H1 (cell line): Measurements from ENCODE around the gene ENTPD1. TPM values are rescaled to one million over a fixed set of nuclear protein-coding genes. Genes with fewer than 3 reads are reported as not detected.

Experiments
- CTCF ChIA-PET: fragments of 300-600 bp; sonication (Branson Sonifier 250); formaldehyde crosslinking; loops from one replicate; lab custom pipeline; 2021; ENCODE audit not compliant: partially characterized antibody; lab: Charles Lee
- POLR2A ChIA-PET: fragments of 300-600 bp; sonication (Branson Sonifier 250); formaldehyde crosslinking; loops from one replicate; lab custom pipeline; 2021; ENCODE audit warnings: inconsistent platforms; ENCODE audit not compliant: partially characterized antibody; lab: Charles Lee
- DNase-seq, 2 experiments: peaks; one replicate each; pipeline versions ENCODE4 v3.0.0 to v3.0.0-alpha.2; 2010 to 2022; ENCODE audit warnings: low spot score in 2 of 2, low read depth in 1 of 2, mixed read lengths in 1 of 2
- FAIRE-seq: peaks from 2 replicates; lab custom pipeline; 2011; peaks lifted over from hg19 to GRCh38; lab: Jason Lieb, UNC
- H2AFZ ChIP-seq: 2 replicates; pipeline ENCODE4 v1.8.1; 2012; ENCODE audit warnings: low read length, inconsistent platforms
- H2AK5ac ChIP-seq: 2 replicates; pipeline ENCODE4 v1.6.1; 2013; ENCODE audit warnings: low read depth, low read length
- H2BK120ac ChIP-seq: replicated peaks from 2 replicates; pipeline ENCODE3; 2013; ENCODE audit warnings: low read depth, low read length, inconsistent platforms
- H2BK12ac ChIP-seq: 2 replicates; pipeline ENCODE4 v1.6.1; 2013; ENCODE audit warnings: low read depth, low read length
- H2BK15ac ChIP-seq: 2 replicates; pipeline ENCODE4 v1.6.1; 2013; ENCODE audit warnings: low read length
- H2BK20ac ChIP-seq: 2 replicates; pipeline ENCODE4 v1.6.1; 2013; ENCODE audit warnings: low read length
- H2BK5ac ChIP-seq: 2 replicates; pipeline ENCODE4 v1.6.1; 2013; ENCODE audit warnings: low read depth, low read length
- H3K14ac ChIP-seq: 2 replicates; pipeline ENCODE4 v1.6.1; 2013; ENCODE audit warnings: inconsistent platforms; ENCODE audit not compliant: insufficient read length
- H3K18ac ChIP-seq: 2 replicates; pipeline ENCODE4 v1.6.1; 2013; ENCODE audit warnings: low read length; ENCODE audit errors: extremely low read depth
- H3K23ac ChIP-seq: 2 replicates; pipeline ENCODE4 v1.6.1; 2013; ENCODE audit warnings: inconsistent platforms; ENCODE audit not compliant: insufficient read length
- H3K23me2 ChIP-seq: 2 replicates; pipeline ENCODE4 v1.6.1; 2013; ENCODE audit warnings: low read depth, low read length
- H3K27ac ChIP-seq: 2 replicates; pipeline ENCODE4 v1.6.1; 2011; ENCODE audit warnings: low read depth, low read length, inconsistent platforms
- H3K27me3 ChIP-seq, 4 experiments: replicated peaks in 1 of 4; 1 replicate in 1 of 4; 2 replicates in 3 of 4; pipeline versions ENCODE4 v1.6.1 to v1.8.1; 2011 to 2013; ENCODE audit warnings: low read length in 3 of 4, mild to moderate bottlenecking in 3 of 4, inconsistent platforms in 2 of 4, mixed read lengths in 2 of 4, moderate library complexity in 1 of 4; ENCODE audit not compliant: control insufficient read depth in 3 of 4, insufficient read depth in 3 of 4; ENCODE audit errors: extremely low read depth in 1 of 4
- H3K36me3 ChIP-seq, 4 experiments: 2 replicates each; pipeline versions ENCODE4 v1.6.1 to v1.8.1; 2011 to 2013; ENCODE audit warnings: mild to moderate bottlenecking in 4 of 4, low read length in 3 of 4, moderate library complexity in 2 of 4, control low read depth in 1 of 4, inconsistent platforms in 1 of 4; ENCODE audit not compliant: insufficient read depth in 4 of 4, control insufficient read depth in 2 of 4
- H3K4ac ChIP-seq: replicated peaks from 2 replicates; pipeline ENCODE3; 2013; ENCODE audit warnings: low read length, low read depth, mixed read lengths, inconsistent platforms; ENCODE audit not compliant: insufficient read length
- H3K4me1 ChIP-seq, 4 experiments: replicated peaks in 1 of 4; 1 replicate in 1 of 4; 2 replicates in 3 of 4; pipeline versions ENCODE4 v1.6.1 to v1.8.1; 2011 to 2013; ENCODE audit warnings: low read length in 3 of 4, inconsistent platforms in 2 of 4, mixed read lengths in 1 of 4; ENCODE audit not compliant: insufficient read depth in 4 of 4, control insufficient read depth in 3 of 4
- H3K4me2 ChIP-seq, 2 experiments: 2 replicates each; pipeline versions ENCODE4 v1.6.1 to v1.8.1; 2011 to 2013; ENCODE audit warnings: low read depth in 2 of 2, low read length in 2 of 2, control low read depth in 1 of 2, inconsistent platforms in 1 of 2, mild to moderate bottlenecking in 1 of 2; ENCODE audit not compliant: insufficient read depth in 1 of 2
- H3K4me3 ChIP-seq, 4 experiments: fragments of 200-600, 300-600 bp in 1 of 4; sonication (generic), shearing (Covaris generic), sonication (Bioruptor Twin) in 1 of 4; 2 replicates each; pipeline versions ENCODE4 v1.5.1 to v1.8.1; 2011 to 2016; ENCODE audit warnings: low read length in 4 of 4, low read depth in 3 of 4, control low read depth in 2 of 4, inconsistent platforms in 2 of 4, mild to moderate bottlenecking in 2 of 4, mixed read lengths in 1 of 4, moderate library complexity in 1 of 4; ENCODE audit not compliant: insufficient read depth in 2 of 4; ENCODE audit errors: extremely low read depth in 1 of 4
- H3K56ac ChIP-seq: replicated peaks from 2 replicates; pipeline ENCODE3; 2013; ENCODE audit warnings: low read depth, mild to moderate bottlenecking, mixed read lengths, low read length, inconsistent platforms; ENCODE audit not compliant: insufficient read length
- H3K79me1 ChIP-seq: 2 replicates; pipeline ENCODE4 v1.6.1; 2013; ENCODE audit warnings: low read depth, low read length, control low read depth
- H3K79me2 ChIP-seq, 2 experiments: 2 replicates each; pipeline versions ENCODE4 v1.6.1 to v1.8.1; 2012 to 2013; ENCODE audit warnings: low read length in 2 of 2, mild to moderate bottlenecking in 2 of 2, inconsistent platforms in 1 of 2; ENCODE audit not compliant: insufficient read depth in 2 of 2, control insufficient read depth in 1 of 2
- H3K9ac ChIP-seq, 4 experiments: replicated peaks in 1 of 4; 1 replicate in 1 of 4; 2 replicates in 3 of 4; pipeline versions ENCODE4 v1.6.1 to v1.8.1; 2011 to 2013; ENCODE audit warnings: low read depth in 3 of 4, low read length in 3 of 4, control low read depth in 2 of 4, mild to moderate bottlenecking in 2 of 4, moderate library complexity in 2 of 4, inconsistent platforms in 1 of 4; ENCODE audit errors: extremely low read depth in 1 of 4
- H3K9me3 ChIP-seq, 2 experiments: 2 replicates each; pipeline versions ENCODE4 v1.6.1 to v1.8.1; 2012 to 2013; ENCODE audit warnings: mild to moderate bottlenecking in 2 of 2, moderate library complexity in 2 of 2, control low read depth in 1 of 2, inconsistent platforms in 1 of 2, low read depth in 1 of 2, low read length in 1 of 2, mixed read lengths in 1 of 2; ENCODE audit not compliant: insufficient read depth in 2 of 2
- H4K20me1 ChIP-seq, 2 experiments: replicated peaks in 1 of 2; 2 replicates each; pipeline versions ENCODE3 to v1.8.1; 2011 to 2013; ENCODE audit warnings: inconsistent platforms in 2 of 2, low read length in 2 of 2, mild to moderate bottlenecking in 1 of 2; ENCODE audit not compliant: insufficient read depth in 2 of 2, control insufficient read depth in 1 of 2
- H4K5ac ChIP-seq: 2 replicates; pipeline ENCODE4 v1.6.1; 2013; ENCODE audit warnings: low read length, low read depth, mixed read lengths, inconsistent platforms; ENCODE audit not compliant: insufficient read length
- H4K8ac ChIP-seq: 2 replicates; pipeline ENCODE4 v1.8.0; 2013; ENCODE audit warnings: mild to moderate bottlenecking, moderate library complexity, low read length, inconsistent platforms; ENCODE audit not compliant: insufficient read depth; ENCODE audit errors: extremely low read depth
- H4K91ac ChIP-seq: replicated peaks from 2 replicates; pipeline ENCODE3; 2013; ENCODE audit warnings: low read length, mixed read lengths, inconsistent platforms; ENCODE audit not compliant: insufficient read length
- E2F6 ChIP-seq: IDR thresholded peaks from 2 replicates; pipeline ENCODE4 v1.6.1; 2012; ENCODE audit warnings: inconsistent platforms
- EGR1 ChIP-seq: IDR thresholded peaks from 2 replicates; pipeline ENCODE4 v1.6.1; 2011; ENCODE audit warnings: low read depth, low read length, borderline replicate concordance
- GABPA ChIP-seq: IDR thresholded peaks from 2 replicates; pipeline ENCODE4 v1.6.1; 2011; ENCODE audit warnings: mild to moderate bottlenecking, low read length, moderate library complexity, borderline replicate concordance; ENCODE audit not compliant: insufficient read depth
- MAFK ChIP-seq: IDR thresholded peaks from 2 replicates; pipeline ENCODE4 v1.6.1; 2012; ENCODE audit warnings: low read depth, mild to moderate bottlenecking, improper control_type of control experiment, low read length
- RFX5 ChIP-seq: IDR thresholded peaks from 2 replicates; pipeline ENCODE4 v1.6.1; 2011; ENCODE audit warnings: low read depth, low read length, improper control_type of control experiment, borderline replicate concordance
- SAP30 ChIP-seq: fragments of 300-600 bp; sonication (generic); IDR thresholded peaks from 2 replicates; pipeline ENCODE4 v1.7.1; 2012; ENCODE audit warnings: low read length, moderate library complexity, mild to moderate bottlenecking, inconsistent platforms; ENCODE audit not compliant: insufficient read depth, insufficient replicate concordance
- SP2 ChIP-seq: IDR thresholded peaks from 2 replicates; pipeline ENCODE4 v1.6.1; 2012; ENCODE audit warnings: mild to moderate bottlenecking, low read length, inconsistent platforms
- TBP ChIP-seq: IDR thresholded peaks from 2 replicates; pipeline ENCODE4 v1.6.1; 2011; ENCODE audit warnings: low read depth, low read length, improper control_type of control experiment
- TCF12 ChIP-seq: IDR thresholded peaks from 2 replicates; pipeline ENCODE4 v1.6.1; 2011; ENCODE audit warnings: low read depth, mild to moderate bottlenecking, low read length
- WGBS, 2 experiments: shearing (Covaris generic) in 1 of 2; methylation state at CpG; one replicate each; pipeline versions ENCODE4 v1.1.6 to v1.1.7; 2013 to 2015; ENCODE audit warnings: low lambda C conversion rate in 2 of 2, mixed read lengths in 2 of 2, inconsistent platforms in 1 of 2, low coverage in 1 of 2, missing lambda C conversion rate in 1 of 2; ENCODE audit not compliant: insufficient replicate concordance in 2 of 2, insufficient coverage in 1 of 2, insufficient read length in 1 of 2; ENCODE audit errors: extremely low coverage in 1 of 2, missing lambda C conversion rate in 1 of 2; 5-methylcytosine and 5-hydroxymethylcytosine counted together
- polyA plus RNA-seq, 7 experiments: library from polyadenylated mRNA; depleted of rRNA in 3 of 7; stranded (reverse) in 5 of 7; unstranded in 2 of 7; fragments of >200 nt in 5 of 7; fragments of 200-250 nt in 2 of 7; gene quantifications; 1 replicate in 5 of 7; 2 replicates in 1 of 7; 4 replicates in 1 of 7; pipeline versions ENCODE4 v1.2.1 to v1.2.3, GENCODE V29; 2011 to 2013; ENCODE audit warnings: missing spikeins in 2 of 7, mixed read lengths in 2 of 7
- total RNA-seq: library from RNA; stranded (reverse); fragmentation: NEBNext Ultra II Directional; extraction: Animal tissue kit (Norgen Biotek cat#: 25700); gene quantifications from 2 replicates; pipeline ENCODE4 v1.2.1, GENCODE V29; 2021
- TF ChIP-seq, protein P1 (sequence below): IDR thresholded peaks from 2 replicates; pipeline ENCODE4 v1.6.1; 2012; ENCODE audit warnings: inconsistent platforms
- TF ChIP-seq, protein P2 (sequence below): IDR thresholded peaks from 2 replicates; pipeline ENCODE4 v1.6.1; 2011; ENCODE audit warnings: low read depth, mild to moderate bottlenecking, low read length; ENCODE audit not compliant: insufficient read depth

ENTPD1 gene
- total and polyA plus RNA-seq, 2 of the 8 experiments (the other 6 are each of a cell fraction or from before 2014, with no cell fraction given): 2.2 to 2.5 TPM

DNA sequence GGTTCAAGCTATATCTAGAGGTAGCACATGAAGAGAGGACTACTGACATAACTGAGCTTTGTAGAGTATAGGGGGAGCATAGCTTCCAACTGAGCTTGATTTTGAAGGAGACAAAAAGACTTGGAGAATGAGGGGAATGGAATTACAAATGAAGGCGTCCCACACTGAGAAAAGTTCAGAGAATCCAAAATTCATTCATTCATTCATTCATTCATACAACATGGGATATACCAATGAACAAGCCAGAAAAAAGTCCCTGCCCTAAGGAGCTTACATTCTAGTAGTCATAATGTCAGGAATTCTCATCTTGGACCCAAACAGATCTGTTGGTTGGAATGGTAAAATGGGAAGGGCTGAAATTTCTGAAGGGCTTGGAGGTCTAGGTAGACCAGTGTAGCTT, 62.0 kb downstream of the ENTPD1 start:
- DNase-seq (no peak), FAIRE-seq (no peak)
- Histone ChIP-seq H2BK15ac (no peak overlapping the region), H2BK120ac (no peak overlapping the region), H2AK5ac (no peak overlapping the region), H4K5ac (no peak overlapping the region), H3K9me3 (no peaks in the 10 kb centered on the region), H4K91ac (no peak overlapping the region), H3K4ac (no peak overlapping the region)
- WGBS, 2 experiments: 79% methylated on average over 1 of the region's 1 CpG; no CpG with 5 or more reads in 1 of the 2 experiments
- POLR2A ChIA-PET: no interaction called here
- TF ChIP-seq EGR1 (no peak), TCF12 (no peak), RFX5 (no peak), TBP (no peak), GABPA (no peak), SAP30 (no peak), SP2 (no peak), MAFK (no peak), E2F6 (no peak)
- TF ChIP-seq, protein P1, sequence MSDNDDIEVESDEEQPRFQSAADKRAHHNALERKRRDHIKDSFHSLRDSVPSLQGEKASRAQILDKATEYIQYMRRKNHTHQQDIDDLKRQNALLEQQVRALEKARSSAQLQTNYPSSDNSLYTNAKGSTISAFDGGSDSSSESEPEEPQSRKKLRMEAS: no peak
- TF ChIP-seq, protein P2, sequence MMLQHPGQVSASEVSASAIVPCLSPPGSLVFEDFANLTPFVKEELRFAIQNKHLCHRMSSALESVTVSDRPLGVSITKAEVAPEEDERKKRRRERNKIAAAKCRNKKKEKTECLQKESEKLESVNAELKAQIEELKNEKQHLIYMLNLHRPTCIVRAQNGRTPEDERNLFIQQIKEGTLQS: no peak
- TF ChIP-seq, all 59 proteins: peak for 0
- H3K4me3 ChIP-seq: no peak overlapping the region
- H2BK12ac ChIP-seq: no peak overlapping the region
- H3K9ac ChIP-seq: no peak overlapping the region
- H3K4me1 ChIP-seq: no peaks in the 10 kb centered on the region
- H2BK20ac ChIP-seq: no peak overlapping the region
- no peaks in the 10 kb centered on the region for H3K79me1 ChIP-seq
- no peak overlapping the region for H3K4me2 ChIP-seq
- CTCF ChIA-PET: interaction anchor here (0.6 to 3.1 kb wide), 7 partner anchors 9 to 531 kb away, joined by 3 to 15 read pairs (median 4); partner anchors contain the start of gene TCTN3
- H3K79me2 ChIP-seq: no peaks in the 10 kb centered on the region
- no peak overlapping the region for H3K56ac ChIP-seq
- H4K8ac ChIP-seq: no peak overlapping the region
- H4K20me1 ChIP-seq: no peaks in the 10 kb centered on the region
- H3K23ac ChIP-seq: no peak overlapping the region
- no peak overlapping the region for H3K14ac ChIP-seq
- no peaks in the 10 kb centered on the region for H3K23me2 ChIP-seq
- H3K36me3 ChIP-seq: no peaks in the 10 kb centered on the region
- no peak overlapping the region for H2AFZ ChIP-seq
- no peak overlapping the region for H3K27ac ChIP-seq
- no peak overlapping the region for H3K18ac ChIP-seq
- no peak overlapping the region for H2BK5ac ChIP-seq
- H3K27me3 ChIP-seq: no peaks in the 10 kb centered on the region
